Ovary (tissue), 3 donors: ENCODE results near the gene GAS2L1.

Experiments used
- POLR2A ChIP-seq: fragments of 450-650 bp; IDR thresholded peaks from one replicate; pipeline ENCODE4 v1.6.1; 2017; ENCODE audit warnings: antibody characterized with exemption, mild to moderate bottlenecking, moderate library complexity
- TF ChIP-seq, protein P1 (sequence below), 3 donors: fragments of 450-650 bp in 2 of 3; fragments of 200-600 bp in 1 of 3; IDR thresholded peaks; one replicate each; pipeline versions ENCODE4 v1.5.1 to v1.8.0; 2016 to 2022; ENCODE audit warnings: antibody characterized with exemption in 3 of 3, mild to moderate bottlenecking in 1 of 3
- donor health status: DM: no; HTN: no; CAD: no.

DNA sequence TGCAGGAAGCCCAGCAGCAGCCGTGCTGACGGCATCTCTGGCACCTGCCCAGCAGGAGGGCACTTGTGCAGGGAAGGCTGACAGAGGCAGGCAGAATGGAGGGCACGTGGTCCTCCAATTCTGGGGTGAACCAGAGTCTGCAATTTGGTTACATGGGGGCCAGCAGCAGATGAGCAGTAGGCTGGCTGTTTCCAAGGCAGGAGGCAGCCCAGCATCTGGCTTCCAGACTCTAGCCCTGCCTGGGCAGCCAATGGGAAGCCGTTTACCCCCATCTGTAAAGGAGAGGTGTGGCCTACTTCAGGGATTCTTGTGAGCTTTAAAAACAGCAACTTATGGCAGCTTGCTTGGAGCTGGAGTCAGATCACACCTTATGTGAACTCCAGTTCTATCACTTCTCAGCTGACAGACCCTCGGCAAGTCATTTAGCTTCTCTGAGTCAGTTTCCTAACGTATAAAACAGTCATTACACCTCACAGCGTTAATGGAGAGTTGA lies 36.9 kb downstream of the GAS2L1 start:
- no peak for TF ChIP-seq POLR2A
- TF ChIP-seq, protein P1, sequence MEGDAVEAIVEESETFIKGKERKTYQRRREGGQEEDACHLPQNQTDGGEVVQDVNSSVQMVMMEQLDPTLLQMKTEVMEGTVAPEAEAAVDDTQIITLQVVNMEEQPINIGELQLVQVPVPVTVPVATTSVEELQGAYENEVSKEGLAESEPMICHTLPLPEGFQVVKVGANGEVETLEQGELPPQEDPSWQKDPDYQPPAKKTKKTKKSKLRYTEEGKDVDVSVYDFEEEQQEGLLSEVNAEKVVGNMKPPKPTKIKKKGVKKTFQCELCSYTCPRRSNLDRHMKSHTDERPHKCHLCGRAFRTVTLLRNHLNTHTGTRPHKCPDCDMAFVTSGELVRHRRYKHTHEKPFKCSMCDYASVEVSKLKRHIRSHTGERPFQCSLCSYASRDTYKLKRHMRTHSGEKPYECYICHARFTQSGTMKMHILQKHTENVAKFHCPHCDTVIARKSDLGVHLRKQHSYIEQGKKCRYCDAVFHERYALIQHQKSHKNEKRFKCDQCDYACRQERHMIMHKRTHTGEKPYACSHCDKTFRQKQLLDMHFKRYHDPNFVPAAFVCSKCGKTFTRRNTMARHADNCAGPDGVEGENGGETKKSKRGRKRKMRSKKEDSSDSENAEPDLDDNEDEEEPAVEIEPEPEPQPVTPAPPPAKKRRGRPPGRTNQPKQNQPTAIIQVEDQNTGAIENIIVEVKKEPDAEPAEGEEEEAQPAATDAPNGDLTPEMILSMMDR (IDR thresholded peaks at IDR 0.05), result no peak
